K562 (cell line): ENCODE measurements around the gene POLDIP3. TPM values are rescaled to one million over a fixed set of nuclear protein-coding genes. Genes with fewer than 3 reads are reported as not detected.

Experiments used
- ATAC-seq: fragments of 200-7000 bp; cut with Tn5 transposase; 3 replicates; pipeline ENCODE4 v1.9.1; 2020; ENCODE audit warnings: moderate library complexity
- BruUV-seq: library from RNA; stranded (reverse); fragments of 400-500 nt; replicated peaks from 2 replicates; lab custom pipeline; 2021; lab: Mats Ljungman, UMichigan
- CTCF ChIA-PET: fragments of 300-600 bp; formaldehyde crosslinking; extraction: SDS; loops from one replicate; lab custom pipeline; 2021; ENCODE audit warnings: low intra/inter-chr PET ratio; lab: Yijun Ruan, JAX
- POLR2A ChIA-PET: fragments of 300-600, 350-650 bp; sonication (Branson Sonifier 250); formaldehyde crosslinking; extraction: SDS; loops from one replicate; lab custom pipeline; 2021; ENCODE audit warnings: antibody characterized with exemption, inconsistent platforms; lab: Yijun Ruan, JAX
- DNase-seq, 4 experiments: peaks; one replicate each; pipeline versions ENCODE4 v3.0.0 to v3.0.0-alpha.2; 2011 to 2018; ENCODE audit warnings: low spot score in 3 of 4, mixed read lengths in 3 of 4; ENCODE audit errors: extremely low read depth in 1 of 4
- FAIRE-seq: peaks from 2 replicates; lab custom pipeline; 2011; peaks lifted over from hg19 to GRCh38; lab: Jason Lieb, UNC
- H2AFZ ChIP-seq: 2 replicates; pipeline ENCODE4 v1.6.0; 2011; ENCODE audit warnings: low read depth, low read length, control low read depth, inconsistent platforms
- H3K27ac ChIP-seq: fragments of 200-600 bp; 3 replicates; pipeline ENCODE4 v1.8.0; 2011; ENCODE audit warnings: low read depth, mild to moderate bottlenecking, control low read depth, inconsistent platforms, low read length, moderate library complexity, mixed read lengths; ENCODE audit errors: extremely low read depth
- H3K27me3 ChIP-seq, 2 experiments: fragments of 300-600 bp in 1 of 2; 2 replicates in 1 of 2; 3 replicates in 1 of 2; pipeline versions ENCODE4 v1.6.0 to v1.8.0; 2011; ENCODE audit warnings: inconsistent platforms in 2 of 2, low read length in 2 of 2, mild to moderate bottlenecking in 1 of 2, mixed read lengths in 1 of 2, moderate library complexity in 1 of 2; ENCODE audit not compliant: control insufficient read depth in 2 of 2, insufficient read depth in 2 of 2
- H3K36me3 ChIP-seq: fragments of 300-600 bp; 3 replicates; pipeline ENCODE4 v1.8.0; 2011; ENCODE audit warnings: mild to moderate bottlenecking, low read length, inconsistent platforms; ENCODE audit not compliant: control insufficient read depth, insufficient read depth
- H3K4me1 ChIP-seq, 2 experiments: fragments of 200-600 bp in 1 of 2; replicated peaks in 1 of 2; 2 replicates in 1 of 2; 3 replicates in 1 of 2; pipeline versions ENCODE4 v1.5.1 to v1.8.0; 2011; ENCODE audit warnings: inconsistent platforms in 2 of 2, low read length in 2 of 2, mild to moderate bottlenecking in 1 of 2, mixed read lengths in 1 of 2, moderate library complexity in 1 of 2; ENCODE audit not compliant: control insufficient read depth in 2 of 2, insufficient read depth in 2 of 2
- H3K4me2 ChIP-seq: 2 replicates; pipeline ENCODE4 v1.6.1; 2011; ENCODE audit warnings: low read length, control low read depth, inconsistent platforms, mixed read lengths; ENCODE audit not compliant: insufficient read depth
- H3K4me3 ChIP-seq: fragments of 200-600 bp; sonication (generic), shearing (Covaris generic); 2 replicates; pipeline ENCODE4 v1.5.1; 2016; ENCODE audit warnings: control low read depth, inconsistent platforms
- H3K79me2 ChIP-seq: fragments of 200-600 bp; 3 replicates; pipeline ENCODE4 v1.8.0; 2011; ENCODE audit warnings: low read length, inconsistent platforms; ENCODE audit not compliant: control insufficient read depth, insufficient read depth
- H3K9ac ChIP-seq, 2 experiments: 2 replicates each; pipeline versions ENCODE4 v1.6.0 to v1.6.1; 2011; ENCODE audit warnings: low read depth in 2 of 2, low read length in 2 of 2, control low read depth in 1 of 2, inconsistent platforms in 1 of 2, mild to moderate bottlenecking in 1 of 2, mixed read lengths in 1 of 2; ENCODE audit not compliant: insufficient read depth in 1 of 2
- H3K9me1 ChIP-seq: one replicate; pipeline ENCODE4 v1.6.0; 2011; ENCODE audit warnings: inconsistent platforms, mild to moderate bottlenecking, low read length, moderate library complexity; ENCODE audit not compliant: control insufficient read depth, insufficient read depth
- H3K9me3 ChIP-seq: replicated peaks from 2 replicates; pipeline ENCODE4 v1.5.1; 2011; ENCODE audit warnings: low read depth, low read length, inconsistent platforms; ENCODE audit not compliant: control insufficient read depth, insufficient read depth
- H4K20me1 ChIP-seq: replicated peaks from 2 replicates; pipeline ENCODE4 v1.6.1; 2011; ENCODE audit warnings: low read length, inconsistent platforms, mixed read lengths; ENCODE audit not compliant: control insufficient read depth, insufficient read depth
- ARNT ChIP-seq, 2 experiments: fragments of 450-650 bp; IDR thresholded peaks; 2 replicates each; pipeline ENCODE4 v1.6.1; 2016; ENCODE audit warnings: mild to moderate bottlenecking in 1 of 2
- BRD9 ChIP-seq: fragments of 450-650 bp; IDR thresholded peaks from 2 replicates; pipeline ENCODE4 v1.6.1; 2018; ENCODE audit warnings: low read depth; ENCODE audit not compliant: partially characterized antibody
- CBX2 ChIP-seq: fragments of 200-600 bp; sonication (generic); IDR thresholded peaks from one replicate; pipeline ENCODE4 v1.6.1; 2012; ENCODE audit warnings: mild to moderate bottlenecking, low read length, inconsistent platforms; ENCODE audit not compliant: insufficient read depth, poor library complexity, severe bottlenecking
- CHD4 ChIP-seq: fragments of 200-600 bp; sonication (generic); IDR thresholded peaks from 3 replicates; pipeline ENCODE4 v1.6.1; 2012; ENCODE audit warnings: low read depth, mild to moderate bottlenecking, mixed read lengths, low read length, inconsistent platforms; ENCODE audit not compliant: insufficient read depth, insufficient replicate concordance, poor library complexity, severe bottlenecking
- GABPB1 ChIP-seq: sonication (generic); formaldehyde crosslinking; IDR thresholded peaks from 2 replicates; pipeline ENCODE4 v1.8.0; 2022; ENCODE audit warnings: mild to moderate bottlenecking, missing genetic modification reagents
- HDAC2 ChIP-seq: fragments of 450-650 bp; IDR thresholded peaks from 2 replicates; pipeline ENCODE4 v1.6.1; 2016; ENCODE audit warnings: mild to moderate bottlenecking
- HNRNPL ChIP-seq: fragments of 200-400 bp; formaldehyde crosslinking; IDR thresholded peaks from 2 replicates; pipeline ENCODE4 v1.6.1; 2017; ENCODE audit warnings: low read depth, mild to moderate bottlenecking, low read length
- POLR2B ChIP-seq: fragments of 450-650 bp; IDR thresholded peaks from 2 replicates; pipeline ENCODE4 v1.6.1; 2018; ENCODE audit warnings: low read depth; ENCODE audit not compliant: partially characterized antibody
- SIRT6 ChIP-seq: IDR thresholded peaks from one replicate; pipeline ENCODE4 v1.6.1; 2012; ENCODE audit warnings: low read depth, mild to moderate bottlenecking, control low read depth, inconsistent platforms, low read length, moderate library complexity
- SUPT5H ChIP-seq: fragments of 450-650 bp; IDR thresholded peaks from 2 replicates; pipeline ENCODE4 v1.6.1; 2016
- TAF15 ChIP-seq: fragments of 200-400 bp; formaldehyde crosslinking; IDR thresholded peaks from 2 replicates; pipeline ENCODE4 v1.6.1; 2017; ENCODE audit warnings: mild to moderate bottlenecking, low read depth, low read length, moderate library complexity
- TAL1 ChIP-seq: fragments of 450-650 bp; IDR thresholded peaks from 2 replicates; pipeline ENCODE4 v1.6.1; 2016; ENCODE audit warnings: mild to moderate bottlenecking
- TRIM28 ChIP-seq: fragments of 450-650 bp; IDR thresholded peaks from 2 replicates; pipeline ENCODE4 v1.6.1; 2017
- ZNF24 ChIP-seq: fragments of 450-650 bp; IDR thresholded peaks from 2 replicates; pipeline ENCODE4 v1.6.1; 2016
- WGBS: fragments of 100-300 bp; shearing (Covaris generic); methylation state at CpG from one replicate; pipeline ENCODE4 v1.1.6; 2016; ENCODE audit warnings: low coverage, mixed read lengths; ENCODE audit not compliant: insufficient coverage; ENCODE audit errors: missing lambda C conversion rate; 5-methylcytosine and 5-hydroxymethylcytosine counted together
- in situ Hi-C: fragments of 300-500 bp; cut with MboI; formaldehyde crosslinking; loops from 4 replicates; pipeline ENCODE4 v1.15.0; 2018; ENCODE audit warnings: inconsistent platforms, mixed read lengths
- intact Hi-C: fragments of 100-400 bp; cut with micrococcal nuclease; formaldehyde crosslinking; loops from 2 replicates; pipeline ENCODE4 v1.14.2; 2022
- polyA plus RNA-seq, 8 experiments: library from polyadenylated mRNA; depleted of rRNA in 4 of 8; stranded (reverse) in 5 of 8; unstranded in 3 of 8; fragments of >200 nt; fragmentation: Nextera tagmentation in 2 of 8; fragmentation: Illumina TruSeq in 1 of 8; extraction: Ambion mirVana in 2 of 8; extraction: Trizol in 1 of 8; gene quantifications; 2 replicates each; pipeline versions ENCODE4 v1.2.1 to v1.2.3, GENCODE V29; 2011 to 2014; ENCODE audit warnings: inconsistent platforms in 1 of 8, missing spikeins in 1 of 8
- total RNA-seq, 7 experiments: library from RNA; depleted of rRNA in 6 of 7; stranded (reverse); fragments of >200 nt in 6 of 7; fragmentation: Illumina TruSeq in 2 of 7; extraction: Trizol in 2 of 7; gene quantifications; 2 replicates each; pipeline versions ENCODE4 v1.2.1 to v1.2.3, GENCODE V29; 2011 to 2021; ENCODE audit warnings: low replicate concordance in 1 of 7
- TF ChIP-seq, protein P1 (sequence below): fragments of 250-450 bp; sonication (Bioruptor Pico); IDR thresholded peaks from 2 replicates; pipeline ENCODE4 v1.8.0; 2021; ENCODE audit warnings: mild to moderate bottlenecking, moderate library complexity

Gene POLDIP3
- total and polyA plus RNA-seq, 9 of the 15 experiments (the other 6 are each of a cell fraction or from before 2014, with no cell fraction given) = 14.3 to 53.0 (median 26.3) TPM

DNA sequence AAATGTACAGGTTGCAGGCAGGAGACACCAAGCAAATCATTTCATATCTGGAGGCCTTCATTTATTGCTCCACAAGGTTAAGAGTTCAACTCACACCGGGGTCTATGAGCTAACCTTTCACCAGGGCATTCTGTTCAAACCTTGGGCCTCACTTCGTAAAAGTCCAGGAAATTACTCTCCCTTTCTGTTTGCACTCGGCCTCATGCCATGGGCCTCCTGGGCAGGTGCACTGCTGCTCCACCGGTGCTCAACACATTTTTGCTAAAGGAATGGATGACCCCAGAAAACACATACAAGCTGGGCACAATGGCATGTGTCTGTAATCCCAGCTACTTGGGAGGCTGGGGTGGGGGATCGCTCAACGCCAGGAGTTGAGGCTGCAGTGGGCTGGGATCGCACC lies 78.5 kb downstream of the POLDIP3 start:
- Histone ChIP-seq H2AFZ (no peak overlapping the region), H3K4me3 (no peak overlapping the region), H3K9me1 (no peaks in the 10 kb centered on the region), H3K36me3 (no peaks in the 10 kb centered on the region), H4K20me1 (no peaks in the 10 kb centered on the region), H3K79me2 (no peaks in the 10 kb centered on the region), H3K4me1 (peaks cover 15 to 32% of the 10 kb centered on the region in 2 experiments; a peak in 4 of 5 replicates), H3K9me3 (no peaks in the 10 kb centered on the region), H3K9ac (no peak overlapping the region), H3K27me3 (no peaks in the 10 kb centered on the region), H3K27ac (no peak overlapping the region), H3K4me2 (no peak overlapping the region)
- intact Hi-C loops (no loop called here), in situ Hi-C loops (no loop called here)
- BruUV-seq = no TSS peak
- CTCF ChIA-PET = no interaction called here
- ATAC-seq (no peak), DNase-seq (no peak), FAIRE-seq (no peak)
- POLR2A ChIA-PET = no interaction called here
- whole genome bisulfite sequencing = 68% methylated on average over 4 of the region's 7 CpGs
- no peak for TF ChIP-seq SIRT6
- TF ChIP-seq GABPB1 (CRISPR knock-in tag) = no peak
- no peak for TF ChIP-seq SUPT5H
- no peak for TF ChIP-seq BRD9
- TF ChIP-seq, protein P1, sequence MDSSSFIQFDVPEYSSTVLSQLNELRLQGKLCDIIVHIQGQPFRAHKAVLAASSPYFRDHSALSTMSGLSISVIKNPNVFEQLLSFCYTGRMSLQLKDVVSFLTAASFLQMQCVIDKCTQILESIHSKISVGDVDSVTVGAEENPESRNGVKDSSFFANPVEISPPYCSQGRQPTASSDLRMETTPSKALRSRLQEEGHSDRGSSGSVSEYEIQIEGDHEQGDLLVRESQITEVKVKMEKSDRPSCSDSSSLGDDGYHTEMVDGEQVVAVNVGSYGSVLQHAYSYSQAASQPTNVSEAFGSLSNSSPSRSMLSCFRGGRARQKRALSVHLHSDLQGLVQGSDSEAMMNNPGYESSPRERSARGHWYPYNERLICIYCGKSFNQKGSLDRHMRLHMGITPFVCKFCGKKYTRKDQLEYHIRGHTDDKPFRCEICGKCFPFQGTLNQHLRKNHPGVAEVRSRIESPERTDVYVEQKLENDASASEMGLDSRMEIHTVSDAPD (CRISPR knock-in tag) = no peak
- no peak for TF ChIP-seq CHD4
- TF ChIP-seq POLR2B = no peak
- no peak for TF ChIP-seq CBX2
- TF ChIP-seq TAL1 = no peak
- no peak for TF ChIP-seq HDAC2
- no peak for TF ChIP-seq HNRNPL
- no peak for TF ChIP-seq TRIM28
- no peak for TF ChIP-seq TAF15
- no peak for TF ChIP-seq ZNF24
- no peak for TF ChIP-seq ARNT (IDR thresholded peaks at IDR 0.05)
